Trophoblast cell (in vitro differentiated cells and primary cell): ENCODE results near the gene RAI1.

Experiments used
- DNase-seq, 2 donors: peaks; one replicate each; pipeline ENCODE4 v3.0.0-alpha.2; 2016
- H2AFZ ChIP-seq: 2 replicates; pipeline ENCODE4 v1.6.1; 2013; ENCODE audit warnings: low read length, moderate library complexity, mild to moderate bottlenecking; ENCODE audit not compliant: insufficient read depth, poor library complexity
- H2AK5ac ChIP-seq: 2 replicates; pipeline ENCODE4 v1.6.1; 2013; ENCODE audit warnings: mild to moderate bottlenecking, low read length
- H2BK120ac ChIP-seq: 2 replicates; pipeline ENCODE4 v1.6.1; 2013; ENCODE audit warnings: low read length, mild to moderate bottlenecking, moderate library complexity; ENCODE audit not compliant: insufficient read depth, poor library complexity
- H2BK12ac ChIP-seq: 2 replicates; pipeline ENCODE4 v1.6.1; 2013; ENCODE audit warnings: mild to moderate bottlenecking, low read length, moderate library complexity
- H2BK5ac ChIP-seq: 2 replicates; pipeline ENCODE4 v1.6.1; 2013; ENCODE audit warnings: low read length, low read depth, moderate library complexity, mild to moderate bottlenecking; ENCODE audit not compliant: poor library complexity
- H3K14ac ChIP-seq: 2 replicates; pipeline ENCODE4 v1.6.1; 2013; ENCODE audit warnings: mild to moderate bottlenecking, low read length
- H3K18ac ChIP-seq: 2 replicates; pipeline ENCODE4 v1.6.1; 2013; ENCODE audit warnings: mild to moderate bottlenecking, low read length
- H3K23ac ChIP-seq: 2 replicates; pipeline ENCODE4 v1.6.1; 2013; ENCODE audit warnings: low read length
- H3K27ac ChIP-seq: 2 replicates; pipeline ENCODE4 v1.5.1; 2013; ENCODE audit warnings: low read depth, mild to moderate bottlenecking, inconsistent platforms, low read length, moderate library complexity
- H3K27me3 ChIP-seq: 2 replicates; pipeline ENCODE4 v1.6.1; 2013; ENCODE audit warnings: inconsistent platforms, mild to moderate bottlenecking, low read length, moderate library complexity; ENCODE audit not compliant: insufficient read depth
- H3K36me3 ChIP-seq, 2 experiments: 1 replicate in 1 of 2; 2 replicates in 1 of 2; pipeline ENCODE4 v1.6.1; 2013; ENCODE audit warnings: low read length in 2 of 2, mild to moderate bottlenecking in 2 of 2, moderate library complexity in 1 of 2; ENCODE audit not compliant: insufficient read depth in 2 of 2, control insufficient read depth in 1 of 2
- H3K4ac ChIP-seq: 2 replicates; pipeline ENCODE4 v1.6.1; 2013; ENCODE audit warnings: low read depth, mild to moderate bottlenecking, low read length, moderate library complexity
- H3K4me1 ChIP-seq, 2 experiments: 1 replicate in 1 of 2; 2 replicates in 1 of 2; pipeline ENCODE4 v1.6.1; 2013; ENCODE audit warnings: low read length in 2 of 2, mild to moderate bottlenecking in 2 of 2, moderate library complexity in 1 of 2; ENCODE audit not compliant: insufficient read depth in 2 of 2, control insufficient read depth in 1 of 2
- H3K4me2 ChIP-seq: 2 replicates; pipeline ENCODE4 v1.6.1; 2013; ENCODE audit warnings: inconsistent platforms, mild to moderate bottlenecking, low read length, moderate library complexity
- H3K4me3 ChIP-seq: 2 replicates; pipeline ENCODE4 v1.5.1; 2013; ENCODE audit warnings: mild to moderate bottlenecking, low read depth, low read length, inconsistent platforms
- H3K79me1 ChIP-seq: one replicate; pipeline ENCODE4 v1.6.1; 2013; ENCODE audit warnings: low read length
- H3K79me2 ChIP-seq: 2 replicates; pipeline ENCODE4 v1.6.1; 2013; ENCODE audit warnings: low read length, mild to moderate bottlenecking; ENCODE audit not compliant: control insufficient read depth, insufficient read depth, poor library complexity
- H3K9ac ChIP-seq: 2 replicates; pipeline ENCODE4 v1.6.1; 2013; ENCODE audit warnings: mild to moderate bottlenecking, low read length
- H3K9me3 ChIP-seq: 2 replicates; pipeline ENCODE4 v1.6.1; 2013; ENCODE audit warnings: low read depth, mild to moderate bottlenecking, control low read depth, inconsistent platforms, low read length; ENCODE audit not compliant: insufficient read depth
- H4K12ac ChIP-seq: 2 replicates; pipeline ENCODE4 v1.6.1; 2013; ENCODE audit warnings: low read depth, mild to moderate bottlenecking, low read length, moderate library complexity
- H4K8ac ChIP-seq: 2 replicates; pipeline ENCODE4 v1.6.1; 2013; ENCODE audit warnings: low read depth, mild to moderate bottlenecking, low read length, moderate library complexity
- H4K91ac ChIP-seq: one replicate; pipeline ENCODE4 v1.6.1; 2013; ENCODE audit warnings: low read depth, mild to moderate bottlenecking, low read length, moderate library complexity
- WGBS: extraction: QIAGEN DNeasy Blood & Tissue Kit; methylation state at CpG from one replicate; pipeline ENCODE4 v1.1.7; 2013; ENCODE audit warnings: missing lambda C conversion rate; ENCODE audit not compliant: insufficient read length, insufficient coverage; ENCODE audit errors: extremely low coverage; 5-methylcytosine and 5-hydroxymethylcytosine counted together

Gene RAI1

DNA sequence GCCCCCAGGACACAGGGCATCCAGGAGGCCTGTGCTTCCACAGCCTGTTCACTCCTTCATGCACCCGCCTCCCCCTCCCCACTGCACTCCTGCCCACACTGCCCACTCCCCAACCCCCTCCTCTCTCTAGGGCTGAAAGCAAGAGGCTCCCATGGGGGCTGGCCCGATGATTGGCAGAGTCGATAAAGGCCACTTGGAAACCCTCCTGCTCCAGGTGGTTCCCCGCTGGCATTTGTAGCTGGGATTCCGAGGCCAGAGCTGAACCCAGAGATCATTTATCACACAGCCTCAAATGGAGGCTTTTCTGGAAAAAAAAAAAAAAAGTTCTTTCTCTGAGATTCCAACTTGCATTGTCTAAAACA, 81.5 kb downstream of the RAI1 start:
- no peak overlapping the region for H3K14ac ChIP-seq
- no peaks in the 10 kb centered on the region for H3K79me1 ChIP-seq
- H3K9me3 ChIP-seq = peaks cover 2% of the 10 kb centered on the region
- H2AFZ ChIP-seq = no peak overlapping the region
- no peak overlapping the region for H4K12ac ChIP-seq
- H2BK5ac ChIP-seq = no peak overlapping the region
- H3K18ac ChIP-seq = no peak overlapping the region
- no peaks in the 10 kb centered on the region for H3K79me2 ChIP-seq
- H3K27me3 ChIP-seq = no peaks in the 10 kb centered on the region
- no peak overlapping the region for H2BK120ac ChIP-seq
- H3K36me3 ChIP-seq = peaks cover 7 to 17% of the 10 kb centered on the region in 2 experiments
- H3K4me3 ChIP-seq = no peak overlapping the region
- H2BK12ac ChIP-seq = no peak overlapping the region
- no peak overlapping the region for H2AK5ac ChIP-seq
- no peak for DNase-seq
- no peak overlapping the region for H3K27ac ChIP-seq
- no peak overlapping the region for H3K23ac ChIP-seq
- H3K4me2 ChIP-seq = no peak overlapping the region
- no CpG with 5 or more reads among the region's 5 CpGs for WGBS
- no peak overlapping the region for H4K91ac ChIP-seq
- H3K9ac ChIP-seq = no peak overlapping the region
- no peak overlapping the region for H3K4ac ChIP-seq
- H3K4me1 ChIP-seq = no peaks in the 10 kb centered on the region
- no peak overlapping the region for H4K8ac ChIP-seq

DNA sequence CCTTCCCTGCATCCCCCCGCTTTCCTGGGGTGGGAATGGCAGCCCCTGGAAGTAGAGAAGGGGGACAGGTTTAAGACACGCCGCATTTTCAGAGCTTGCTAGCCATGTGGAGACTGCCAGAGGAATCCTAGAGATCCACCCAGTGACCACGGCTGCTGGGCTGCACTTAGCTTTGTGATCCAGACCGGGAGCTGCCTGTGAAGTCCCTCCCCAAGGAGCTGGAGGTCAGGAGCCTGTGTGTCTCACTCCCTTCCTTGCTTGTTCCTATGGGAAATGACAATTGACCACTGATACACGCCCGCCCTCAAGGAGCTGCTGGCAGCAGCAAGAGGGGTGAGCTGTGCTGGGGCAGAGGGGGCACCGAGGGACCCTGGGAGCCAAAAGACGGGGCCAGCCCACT, 81.9 kb downstream of the RAI1 start:
- Histone ChIP-seq H4K8ac (no peak overlapping the region), H4K12ac (no peak overlapping the region), H2BK5ac (no peak overlapping the region), H3K18ac (no peak overlapping the region), H3K36me3 (peaks cover 7 to 17% of the 10 kb centered on the region in 2 experiments), H3K79me2 (no peaks in the 10 kb centered on the region), H2BK12ac (no peak overlapping the region), H4K91ac (no peak overlapping the region), H3K14ac (no peak overlapping the region), H3K23ac (no peak overlapping the region), H3K27me3 (no peaks in the 10 kb centered on the region), H3K79me1 (no peaks in the 10 kb centered on the region), H2AFZ (no peak overlapping the region), H3K4me3 (no peak overlapping the region), H3K4ac (no peak overlapping the region), H3K9ac (no peak overlapping the region), H3K9me3 (peaks cover 2% of the 10 kb centered on the region), H2AK5ac (no peak overlapping the region), H3K4me1 (no peaks in the 10 kb centered on the region), H3K4me2 (no peak overlapping the region), H2BK120ac (no peak overlapping the region), H3K27ac (no peak overlapping the region)
- DNase-seq = no peak
- no CpG with 5 or more reads among the region's 9 CpGs for WGBS

DNA sequence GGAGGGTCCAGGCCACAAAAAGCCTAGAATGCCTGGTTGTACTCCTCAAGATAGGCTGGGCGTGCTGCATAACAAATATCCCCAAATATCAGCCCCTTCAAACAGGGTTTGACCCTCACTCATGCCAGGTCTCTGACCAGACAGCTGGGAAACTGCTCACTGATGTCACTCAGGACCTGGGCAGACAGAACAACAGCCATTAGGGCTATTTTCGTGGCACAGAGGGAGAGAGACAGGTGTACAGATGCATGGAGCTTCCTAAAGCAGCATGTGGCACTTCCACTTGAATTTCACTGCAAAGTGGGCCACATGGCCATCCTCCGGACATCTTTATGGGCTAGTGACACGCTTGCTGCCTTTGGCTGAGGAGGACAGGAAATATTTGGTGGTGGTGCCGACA, 82.5 kb downstream of the RAI1 start:
- Histone ChIP-seq H3K9me3 (peaks cover 2% of the 10 kb centered on the region), H3K4me1 (no peaks in the 10 kb centered on the region), H4K12ac (no peak overlapping the region), H3K4ac (no peak overlapping the region), H3K79me1 (no peaks in the 10 kb centered on the region), H3K23ac (no peak overlapping the region), H3K9ac (no peak overlapping the region), H2BK5ac (no peak overlapping the region), H2AFZ (no peak overlapping the region), H3K14ac (no peak overlapping the region), H4K91ac (no peak overlapping the region), H3K27me3 (no peaks in the 10 kb centered on the region), H2AK5ac (no peak overlapping the region), H3K36me3 (peaks cover 7 to 17% of the 10 kb centered on the region in 2 experiments), H4K8ac (no peak overlapping the region), H2BK12ac (no peak overlapping the region), H3K4me3 (no peak overlapping the region), H3K79me2 (no peaks in the 10 kb centered on the region), H2BK120ac (no peak overlapping the region), H3K27ac (no peak overlapping the region), H3K4me2 (no peak overlapping the region), H3K18ac (no peak overlapping the region)
- WGBS = no CpG with 5 or more reads among the region's 5 CpGs
- no peak for DNase-seq

GRCh38 chr17:17765359-17766076, 84.3 kb downstream of the RAI1 start:
- no peak overlapping the region for H3K4me2 ChIP-seq
- H3K9ac ChIP-seq = no peak overlapping the region
- peaks cover 7 to 12% of the 10 kb centered on the region in 2 experiments for H3K36me3 ChIP-seq
- H3K18ac ChIP-seq = peak overlapping the region; percentile 17
- H3K4ac ChIP-seq = no peak overlapping the region
- H3K27ac ChIP-seq = no peak overlapping the region
- no peaks in the 10 kb centered on the region for H3K4me1 ChIP-seq
- H3K79me2 ChIP-seq = no peaks in the 10 kb centered on the region
- H4K91ac ChIP-seq = no peak overlapping the region
- no peak overlapping the region for H4K12ac ChIP-seq
- no peak overlapping the region for H2BK120ac ChIP-seq
- H3K79me1 ChIP-seq = no peaks in the 10 kb centered on the region
- DNase-seq = no peak
- no peak overlapping the region for H3K14ac ChIP-seq
- no peak overlapping the region for H4K8ac ChIP-seq
- WGBS = no CpG with 5 or more reads among the region's 14 CpGs
- H3K9me3 ChIP-seq = no peaks in the 10 kb centered on the region
- no peak overlapping the region for H2AK5ac ChIP-seq
- no peaks in the 10 kb centered on the region for H3K27me3 ChIP-seq
- H2AFZ ChIP-seq = no peak overlapping the region
- H3K4me3 ChIP-seq = no peak overlapping the region
- no peak overlapping the region for H2BK5ac ChIP-seq
- H2BK12ac ChIP-seq = no peak overlapping the region
- H3K23ac ChIP-seq = no peak overlapping the region
